WTC11 (cell line): ENCODE results near the gene THOC5.

Experiments used
- ATF2 ChIP-seq: sonication (generic); formaldehyde crosslinking; IDR thresholded peaks from 2 replicates; pipeline ENCODE4 v1.8.1; 2022; ENCODE audit warnings: low read depth, missing genetic modification reagents, borderline replicate concordance
- CTCF ChIP-seq: fragments of 200-600 bp; IDR thresholded peaks from 2 replicates; pipeline ENCODE4 v1.8.0; 2022; ENCODE audit warnings: antibody characterized with exemption
- IRF1 ChIP-seq: sonication (generic); formaldehyde crosslinking; IDR thresholded peaks from 2 replicates; pipeline ENCODE4 v1.8.0; 2023; ENCODE audit warnings: missing genetic modification reagents
- MYBL2 ChIP-seq: sonication (generic); formaldehyde crosslinking; IDR thresholded peaks from 2 replicates; pipeline ENCODE4 v1.8.1; 2023; ENCODE audit warnings: mild to moderate bottlenecking, moderate library complexity, missing genetic modification reagents
- PREB ChIP-seq: sonication (generic); formaldehyde crosslinking; IDR thresholded peaks from 2 replicates; pipeline ENCODE4 v1.8.1; 2022; ENCODE audit warnings: mild to moderate bottlenecking, missing genetic modification reagents, moderate library complexity, borderline replicate concordance

- no peak for TF ChIP-seq PREB (CRISPR knock-in tag)
- no peak for TF ChIP-seq MYBL2 (CRISPR knock-in tag)
- no peak for TF ChIP-seq CTCF
- TF ChIP-seq IRF1 (CRISPR knock-in tag) = no peak
- no peak for TF ChIP-seq ATF2 (CRISPR knock-in tag)
Observed at GRCh38 chr22:29509298-29509697, 44.3 kb downstream of the THOC5 start.
